ENCODE measurements around the gene RPS6KA3.

RPS6KA3 gene

GRCh38 chrX:20112022-20112774 is 154.5 kb downstream of the RPS6KA3 start:
- no peak overlapping the region for H3K4me3 ChIP-seq (ENCODE audit: low read depth, low read length)
- DNase-seq (ENCODE audit: low read depth) = no peak
- no peak for TF ChIP-seq CTCF (conservative IDR thresholded peaks at IDR 0.05; ENCODE audit: low read depth, low read length)

- no peak for DNase-seq (ENCODE audit: low read depth)
- no peak overlapping the region for H3K4me3 ChIP-seq (ENCODE audit: low read depth, low read length)
- no peak for TF ChIP-seq CTCF (conservative IDR thresholded peaks at IDR 0.05; ENCODE audit: low read depth, low read length)
These were observed 155.4 kb downstream of the RPS6KA3 start for GRCh38 chrX:20111271-20111670.

- DNase-seq (ENCODE audit: low read depth) = no peak
- H3K4me3 ChIP-seq (ENCODE audit: low read depth, low read length) = no peak overlapping the region
These were observed 164.7 kb downstream of the RPS6KA3 start for GRCh38 chrX:20101934-20102581.

More at GRCh38 chrX:20101934-20102581, 164.7 kb downstream of the RPS6KA3 start:
- TF ChIP-seq CTCF (conservative IDR thresholded peaks at IDR 0.05; ENCODE audit: low read depth, low read length) = no peak
